ENCODE measurements around the gene NHLRC1. TPM values are rescaled to one million over a fixed set of nuclear protein-coding genes. Genes with fewer than 3 reads are reported as not detected.
"Not testable (repeated sequence)": the region's sequence is repeated elsewhere in the genome, so short reads cannot be mapped to it uniquely, and the experiment has no call there.

Gene NHLRC1
- polyA plus RNA-seq, 2 donors: 0.79 to 1.4 TPM

DNA sequence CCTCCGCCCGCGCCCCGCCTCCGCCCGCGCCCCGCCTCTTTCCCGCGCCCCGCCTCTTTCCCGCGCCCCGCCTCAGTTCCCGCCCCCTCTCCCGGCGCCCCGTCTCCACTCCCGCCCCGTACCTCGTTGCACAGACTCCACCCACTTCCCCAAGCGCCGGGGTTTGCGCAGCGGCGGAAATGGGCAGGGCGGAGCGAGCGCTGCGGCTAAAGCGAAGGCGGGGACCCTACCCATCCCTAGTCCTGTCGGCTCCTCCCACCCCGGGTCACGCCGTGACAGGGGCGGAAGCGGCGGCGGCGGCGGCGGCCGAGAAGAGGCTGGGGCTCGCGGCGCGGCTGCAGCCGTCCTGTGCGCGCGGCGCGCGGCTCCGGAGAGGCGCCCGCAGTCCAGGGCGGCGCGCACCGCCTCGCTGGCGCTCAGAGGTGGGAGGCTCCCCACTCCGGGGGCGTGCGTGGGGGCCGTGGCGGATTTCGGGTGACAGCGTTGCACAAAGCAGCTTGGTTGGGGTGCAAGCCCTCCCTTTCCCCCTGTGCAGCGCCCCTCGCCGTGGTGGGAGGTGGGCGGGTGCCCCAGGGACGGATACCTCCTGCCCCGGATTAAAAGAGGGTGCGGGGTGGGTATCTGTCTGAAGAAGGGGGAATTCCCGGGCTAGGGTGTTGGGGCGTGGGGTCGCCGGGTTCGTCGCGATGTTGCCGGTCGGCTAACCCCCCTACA is 32.8 kb upstream of the NHLRC1 start, which contains the start of gene KDM1B:
Gene KDM1B (plus strand): TSS at position 273 of the 714 bp plus-strand sequence. CDS start 4,474 bp downstream, outside the sequence.
- H3K9me3 ChIP-seq (ENCODE audit: control insufficient read depth in 2 of 2, insufficient read depth in 1 of 2, low read depth in 1 of 2, low read length in 1 of 2): no peaks in the 10 kb centered on the region
- H3K4me1 ChIP-seq (ENCODE audit: control insufficient read depth in 2 of 2, insufficient read depth in 2 of 2, low read length in 1 of 2): no peaks in the 10 kb centered on the region
- no peaks in the 10 kb centered on the region for H3K27me3 ChIP-seq (ENCODE audit: control insufficient read depth in 1 of 2, insufficient read depth in 2 of 2, low read length in 2 of 2)
- H3K27ac ChIP-seq (ENCODE audit: low read depth in 2 of 2, low read length in 1 of 2): peak within 1 kb of the TSS; percentile 95 to 99
- H3K36me3 ChIP-seq (ENCODE audit: control insufficient read depth in 2 of 2, insufficient read depth in 2 of 2, low read length in 1 of 2): no peaks in the 10 kb centered on the region
- 1% methylated on average over 63 to 87 of the region's 87 CpGs for WGBS, 2 donors
- peak within 1 kb of the TSS; percentile 85 to 92 for H3K4me3 ChIP-seq (ENCODE audit: low read depth in 1 of 2, low read length in 2 of 2)

DNA sequence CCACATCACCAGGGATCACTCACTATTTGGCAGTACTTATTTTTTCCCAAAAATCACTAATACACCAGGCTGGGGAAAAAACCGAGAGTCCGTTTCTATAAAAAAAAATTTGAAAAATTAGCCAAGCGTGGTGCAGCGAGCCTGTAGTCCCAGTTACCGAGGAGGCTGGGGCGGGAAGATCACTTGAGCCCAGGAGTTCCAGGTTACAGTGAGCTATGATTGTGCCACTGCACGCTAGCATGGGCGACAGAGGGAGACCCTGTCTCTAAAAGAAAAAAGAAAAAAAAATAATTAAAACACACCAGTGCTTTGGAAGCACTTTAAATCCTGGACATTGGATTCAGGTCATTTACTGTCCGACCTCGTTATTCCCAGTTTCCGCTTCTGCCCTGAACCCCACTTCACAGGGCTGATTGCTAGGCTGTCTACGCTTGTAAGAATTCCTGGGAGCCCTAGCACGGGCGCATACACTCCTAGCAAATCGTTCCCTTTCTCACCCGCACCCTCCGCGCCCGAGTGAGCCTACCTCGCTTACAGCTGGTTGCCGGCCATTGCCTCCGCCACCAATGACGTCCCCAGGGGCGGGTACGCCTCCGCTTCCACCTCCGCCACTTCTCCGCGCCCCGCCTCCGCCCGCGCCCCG is 32.2 kb upstream of the NHLRC1 start, which contains the start of gene TPMT:
Gene TPMT (minus strand): TSS at position 571 of the 643 bp plus-strand sequence. CDS start 5,950 bp downstream, outside the sequence.
- Histone ChIP-seq H3K4me1 (ENCODE audit: control insufficient read depth in 2 of 2, insufficient read depth in 2 of 2, low read length in 1 of 2) (no peaks in the 10 kb centered on the region), H3K27me3 (ENCODE audit: control insufficient read depth in 1 of 2, insufficient read depth in 2 of 2, low read length in 2 of 2) (no peaks in the 10 kb centered on the region), H3K9me3 (ENCODE audit: control insufficient read depth in 2 of 2, insufficient read depth in 1 of 2, low read depth in 1 of 2, low read length in 1 of 2) (no peaks in the 10 kb centered on the region), H3K36me3 (ENCODE audit: control insufficient read depth in 2 of 2, insufficient read depth in 2 of 2, low read length in 1 of 2) (no peaks in the 10 kb centered on the region), H3K4me3 (ENCODE audit: low read depth in 1 of 2, low read length in 2 of 2) (peak within 1 kb of the TSS; percentile 85 to 92), H3K27ac (ENCODE audit: low read depth in 2 of 2, low read length in 1 of 2) (peak within 1 kb of the TSS; percentile 95 to 99)
- 0 to 1% methylated on average over 26 to 34 of the region's 34 CpGs for WGBS, 2 donors

DNA sequence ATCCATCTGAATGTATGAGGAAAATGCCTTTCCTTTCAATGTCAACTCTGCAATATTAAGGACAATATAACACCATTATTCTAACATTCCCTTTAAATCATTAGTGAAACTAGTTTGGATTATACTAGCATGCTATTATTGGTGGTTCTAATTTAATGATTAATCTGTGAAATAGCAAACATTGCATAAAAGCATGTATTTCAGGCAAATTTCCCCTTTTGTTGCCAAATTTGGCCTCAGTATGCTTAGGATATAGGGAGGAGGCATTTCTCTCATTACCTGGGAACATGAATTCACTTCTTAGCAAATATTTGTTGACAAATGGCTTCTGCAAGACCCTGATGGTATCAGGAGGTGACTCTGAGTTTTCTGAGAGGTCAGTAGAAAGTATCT is 30.8 kb upstream of the NHLRC1 start:
- no peak overlapping the region for H3K4me3 ChIP-seq (ENCODE audit: low read depth in 1 of 2, low read length in 2 of 2)
- H3K4me1 ChIP-seq (ENCODE audit: control insufficient read depth in 2 of 2, insufficient read depth in 2 of 2, low read length in 1 of 2): no peaks in the 10 kb centered on the region
- H3K27me3 ChIP-seq (ENCODE audit: control insufficient read depth in 1 of 2, insufficient read depth in 2 of 2, low read length in 2 of 2): no peaks in the 10 kb centered on the region
- no peaks in the 10 kb centered on the region for H3K9me3 ChIP-seq (ENCODE audit: control insufficient read depth in 2 of 2, insufficient read depth in 1 of 2, low read depth in 1 of 2, low read length in 1 of 2)
- H3K27ac ChIP-seq (ENCODE audit: low read depth in 2 of 2, low read length in 1 of 2): no peak overlapping the region
- H3K36me3 ChIP-seq (ENCODE audit: control insufficient read depth in 2 of 2, insufficient read depth in 2 of 2, low read length in 1 of 2): no peaks in the 10 kb centered on the region

DNA sequence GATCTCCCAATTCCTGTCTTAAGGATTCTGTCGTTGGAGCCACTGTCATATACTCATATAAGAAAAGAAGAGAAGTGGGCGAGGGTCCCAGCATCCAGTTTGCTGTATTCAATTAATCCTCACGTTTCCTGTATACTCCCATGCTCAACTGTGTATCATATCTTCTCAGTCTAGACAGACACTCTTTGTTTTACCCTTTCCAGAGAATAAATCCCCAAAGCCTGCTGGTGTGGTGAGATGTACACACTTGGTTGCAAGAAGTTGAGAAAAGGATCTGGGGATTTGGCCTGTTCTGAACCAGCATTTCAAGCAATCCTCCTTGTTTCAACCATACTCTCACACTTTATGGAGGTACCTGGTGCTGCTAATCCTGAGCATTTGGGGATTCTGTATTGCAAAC is 29.3 kb upstream of the NHLRC1 start:
- H3K27me3 ChIP-seq (ENCODE audit: control insufficient read depth in 1 of 2, insufficient read depth in 2 of 2, low read length in 2 of 2): no peaks in the 10 kb centered on the region
- no peak overlapping the region for H3K4me3 ChIP-seq (ENCODE audit: low read depth in 1 of 2, low read length in 2 of 2)
- H3K36me3 ChIP-seq (ENCODE audit: control insufficient read depth in 2 of 2, insufficient read depth in 2 of 2, low read length in 1 of 2): no peaks in the 10 kb centered on the region
- 84 to 87% methylated on average over 3 of the region's 3 CpGs for WGBS, 2 donors
- H3K4me1 ChIP-seq (ENCODE audit: control insufficient read depth in 2 of 2, insufficient read depth in 2 of 2, low read length in 1 of 2): no peaks in the 10 kb centered on the region
- no peaks in the 10 kb centered on the region for H3K9me3 ChIP-seq (ENCODE audit: control insufficient read depth in 2 of 2, insufficient read depth in 1 of 2, low read depth in 1 of 2, low read length in 1 of 2)
- no peak overlapping the region for H3K27ac ChIP-seq (ENCODE audit: low read depth in 2 of 2, low read length in 1 of 2)

DNA sequence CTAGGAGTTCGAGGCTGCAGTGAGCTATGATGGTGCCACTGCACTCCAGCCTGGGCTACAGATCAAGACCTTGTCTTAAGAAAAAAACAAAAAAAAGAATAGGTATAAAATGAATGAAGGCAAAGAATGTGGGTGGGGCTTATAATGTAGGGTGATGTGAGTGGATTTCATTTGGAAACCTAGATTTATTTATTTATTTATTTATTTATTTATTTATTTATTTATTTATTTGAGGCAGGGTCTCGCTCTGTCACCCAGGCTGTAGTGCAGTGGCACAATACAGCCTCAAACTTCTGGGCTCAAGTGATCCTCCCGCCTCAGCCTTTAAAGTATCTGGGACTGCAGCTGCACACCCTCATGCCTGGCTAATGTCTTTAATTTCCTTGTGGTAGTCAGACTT is 28.9 kb upstream of the NHLRC1 start:
- WGBS, 2 donors: 95 to 98% methylated on average over 3 of the region's 3 CpGs
- H3K9me3 ChIP-seq (ENCODE audit: control insufficient read depth in 2 of 2, insufficient read depth in 1 of 2, low read depth in 1 of 2, low read length in 1 of 2); H3K4me3 ChIP-seq (ENCODE audit: low read depth in 1 of 2, low read length in 2 of 2); H3K27me3 ChIP-seq (ENCODE audit: control insufficient read depth in 1 of 2, insufficient read depth in 2 of 2, low read length in 2 of 2); H3K4me1 ChIP-seq (ENCODE audit: control insufficient read depth in 2 of 2, insufficient read depth in 2 of 2, low read length in 1 of 2); H3K36me3 ChIP-seq (ENCODE audit: control insufficient read depth in 2 of 2, insufficient read depth in 2 of 2, low read length in 1 of 2); H3K27ac ChIP-seq (ENCODE audit: low read depth in 2 of 2, low read length in 1 of 2): not testable (repeated sequence)

DNA sequence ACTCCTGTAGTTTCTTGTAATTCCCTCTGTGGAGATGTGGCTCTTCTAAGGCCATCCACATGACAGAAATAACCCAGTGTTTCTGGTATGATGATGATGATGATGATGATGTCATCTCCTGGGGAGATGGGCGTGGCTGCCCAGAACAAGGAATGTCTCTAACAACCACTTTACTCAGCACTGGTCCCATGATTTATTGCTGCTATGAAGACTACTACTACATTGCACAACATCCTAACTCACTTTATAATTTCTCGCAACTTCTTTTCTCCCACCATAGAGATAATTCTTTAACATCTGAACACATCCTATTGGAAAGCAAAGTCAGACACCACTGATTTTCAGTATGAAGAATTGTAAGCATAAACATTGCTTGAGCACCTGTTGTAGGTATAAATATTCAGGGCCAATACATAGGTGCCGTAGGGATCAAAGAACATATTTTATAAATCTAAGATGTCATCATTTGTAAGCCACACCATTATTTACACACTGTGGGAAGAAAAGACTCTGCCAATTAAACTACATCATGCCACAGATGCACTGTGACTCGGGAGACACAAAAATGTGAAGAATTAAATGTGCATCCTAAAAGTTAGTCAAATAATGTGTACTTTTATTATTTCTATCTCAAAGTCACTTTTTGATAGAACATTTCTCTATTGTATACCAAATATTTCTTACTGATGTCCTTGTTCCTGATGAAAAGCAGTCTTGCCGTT is 26.0 kb upstream of the NHLRC1 start:
- H3K27me3 ChIP-seq (ENCODE audit: control insufficient read depth in 1 of 2, insufficient read depth in 2 of 2, low read length in 2 of 2): no peaks in the 10 kb centered on the region
- H3K4me1 ChIP-seq (ENCODE audit: control insufficient read depth in 2 of 2, insufficient read depth in 2 of 2, low read length in 1 of 2): no peaks in the 10 kb centered on the region
- 91 to 95% methylated on average over 5 of the region's 5 CpGs for WGBS, 2 donors
- H3K4me3 ChIP-seq (ENCODE audit: low read depth in 1 of 2, low read length in 2 of 2): no peak overlapping the region
- no peak overlapping the region for H3K27ac ChIP-seq (ENCODE audit: low read depth in 2 of 2, low read length in 1 of 2)
- H3K9me3 ChIP-seq (ENCODE audit: control insufficient read depth in 2 of 2, insufficient read depth in 1 of 2, low read depth in 1 of 2, low read length in 1 of 2): no peaks in the 10 kb centered on the region
- no peaks in the 10 kb centered on the region for H3K36me3 ChIP-seq (ENCODE audit: control insufficient read depth in 2 of 2, insufficient read depth in 2 of 2, low read length in 1 of 2)

DNA sequence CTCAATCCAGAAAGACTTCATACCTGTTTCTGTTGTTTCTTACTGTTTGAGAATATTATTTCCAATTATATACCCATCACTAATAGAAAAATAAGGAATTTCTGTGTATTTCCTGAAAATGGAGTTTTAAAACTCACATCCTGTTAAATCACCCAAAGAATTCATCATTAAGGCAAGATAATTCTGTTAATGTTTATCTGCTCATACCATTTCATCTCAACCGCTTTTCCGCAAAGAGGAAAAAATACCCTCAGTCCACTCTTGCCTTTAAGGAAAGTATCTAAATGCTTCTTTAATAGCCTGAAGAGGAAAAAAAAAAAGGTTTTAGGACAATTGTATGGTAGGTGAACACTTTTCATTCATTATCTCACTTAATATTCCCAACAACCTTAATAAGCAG is 25.1 kb upstream of the NHLRC1 start:
- Histone ChIP-seq H3K9me3 (ENCODE audit: control insufficient read depth in 2 of 2, insufficient read depth in 1 of 2, low read depth in 1 of 2, low read length in 1 of 2) (no peaks in the 10 kb centered on the region), H3K27me3 (ENCODE audit: control insufficient read depth in 1 of 2, insufficient read depth in 2 of 2, low read length in 2 of 2) (no peaks in the 10 kb centered on the region), H3K36me3 (ENCODE audit: control insufficient read depth in 2 of 2, insufficient read depth in 2 of 2, low read length in 1 of 2) (peaks cover 0 to 3% of the 10 kb centered on the region in 2 donors), H3K27ac (ENCODE audit: low read depth in 2 of 2, low read length in 1 of 2) (no peak overlapping the region), H3K4me3 (ENCODE audit: low read depth in 1 of 2, low read length in 2 of 2) (no peak overlapping the region), H3K4me1 (ENCODE audit: control insufficient read depth in 2 of 2, insufficient read depth in 2 of 2, low read length in 1 of 2) (no peaks in the 10 kb centered on the region)
- 95 to 99% methylated on average over 2 of the region's 2 CpGs for WGBS, 2 donors

DNA sequence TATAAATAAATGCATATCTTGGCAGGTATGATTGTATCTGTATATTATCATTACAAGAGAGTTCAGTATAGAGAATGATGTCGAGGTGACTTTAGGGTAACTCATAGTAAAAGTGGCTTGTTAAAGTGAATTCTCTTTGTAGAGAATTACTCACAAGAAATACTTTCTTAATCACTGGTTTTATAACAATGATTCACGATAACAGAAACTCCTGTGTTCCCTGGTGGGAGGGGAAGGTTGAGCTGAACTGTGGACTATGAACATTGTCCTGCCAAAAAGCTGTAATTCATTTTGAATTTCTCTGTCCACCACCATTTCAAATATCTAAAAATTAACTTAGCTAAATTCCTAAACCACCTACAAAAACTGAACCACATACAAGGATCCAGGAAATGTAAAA is 24.7 kb upstream of the NHLRC1 start:
- Histone ChIP-seq H3K9me3 (ENCODE audit: control insufficient read depth in 2 of 2, insufficient read depth in 1 of 2, low read depth in 1 of 2, low read length in 1 of 2) (no peaks in the 10 kb centered on the region), H3K4me3 (ENCODE audit: low read depth in 1 of 2, low read length in 2 of 2) (no peak overlapping the region), H3K27me3 (ENCODE audit: control insufficient read depth in 1 of 2, insufficient read depth in 2 of 2, low read length in 2 of 2) (no peaks in the 10 kb centered on the region), H3K4me1 (ENCODE audit: control insufficient read depth in 2 of 2, insufficient read depth in 2 of 2, low read length in 1 of 2) (no peaks in the 10 kb centered on the region), H3K36me3 (ENCODE audit: control insufficient read depth in 2 of 2, insufficient read depth in 2 of 2, low read length in 1 of 2) (peaks cover 3% of the 10 kb centered on the region in 2 donors), H3K27ac (ENCODE audit: low read depth in 2 of 2, low read length in 1 of 2) (no peak overlapping the region)
- 60 to 69% methylated on average over 2 of the region's 2 CpGs for WGBS, 2 donors

DNA sequence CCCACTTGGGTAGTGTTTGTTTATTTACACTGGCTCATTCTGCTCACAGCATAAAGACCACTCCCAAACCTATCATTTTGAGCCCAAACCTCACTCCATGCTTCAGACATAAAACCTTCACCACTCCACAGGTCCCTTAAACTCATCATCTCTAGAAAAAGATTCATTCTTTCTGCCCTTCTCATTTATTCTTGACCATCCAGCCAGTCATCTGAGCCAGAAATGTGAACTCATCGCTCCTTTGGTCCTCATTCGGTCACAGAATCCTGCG is 20.0 kb upstream of the NHLRC1 start:
- Histone ChIP-seq H3K27me3 (ENCODE audit: control insufficient read depth in 1 of 2, insufficient read depth in 2 of 2, low read length in 2 of 2) (no peaks in the 10 kb centered on the region), H3K36me3 (ENCODE audit: control insufficient read depth in 2 of 2, insufficient read depth in 2 of 2, low read length in 1 of 2) (peaks cover 6 to 9% of the 10 kb centered on the region in 2 donors), H3K27ac (ENCODE audit: low read depth in 2 of 2, low read length in 1 of 2) (no peak overlapping the region), H3K9me3 (ENCODE audit: control insufficient read depth in 2 of 2, insufficient read depth in 1 of 2, low read depth in 1 of 2, low read length in 1 of 2) (no peaks in the 10 kb centered on the region), H3K4me3 (ENCODE audit: low read depth in 1 of 2, low read length in 2 of 2) (no peak overlapping the region), H3K4me1 (ENCODE audit: control insufficient read depth in 2 of 2, insufficient read depth in 2 of 2, low read length in 1 of 2) (no peaks in the 10 kb centered on the region)
- 94 to 95% methylated on average over 3 of the region's 3 CpGs for WGBS, 2 donors

All from esophagus (tissue), 2 donors.